Nephron (organoid): Measurements from ENCODE around the gene CYTH4.

ENCODE experiments used
- H3K27ac Mint-ChIP-seq, 3 experiments: 2 replicates each; pipeline ENCODE4 v1.8.0; 2020; ENCODE audit warnings: mixed read lengths in 3 of 3, mild to moderate bottlenecking in 2 of 3, moderate library complexity in 1 of 3
- H3K27me3 Mint-ChIP-seq: 2 replicates; pipeline ENCODE4 v1.8.0; 2021; ENCODE audit warnings: low read depth, mild to moderate bottlenecking, moderate library complexity, mixed read lengths
- H3K36me3 Mint-ChIP-seq: 2 replicates; pipeline ENCODE4 v1.8.0; 2020; ENCODE audit warnings: low read depth, mixed read lengths
- H3K4me1 Mint-ChIP-seq: 2 replicates; pipeline ENCODE4 v1.8.0; 2020; ENCODE audit warnings: mixed read lengths
- H3K4me3 Mint-ChIP-seq, 3 experiments: 2 replicates each; pipeline ENCODE4 v1.8.0; 2020; ENCODE audit warnings: mild to moderate bottlenecking in 3 of 3, mixed read lengths in 3 of 3, moderate library complexity in 2 of 3
- H3K9me3 Mint-ChIP-seq: 2 replicates; pipeline ENCODE4 v1.8.0; 2020; ENCODE audit warnings: mixed read lengths
- CTCF ChIP-seq, 3 experiments: fragments of 200-600 bp; sonication (generic); IDR thresholded peaks; one replicate each; pipeline ENCODE4 v1.5.0; 2021; ENCODE audit warnings: antibody characterized with exemption in 3 of 3; ENCODE audit not compliant: unreplicated experiment in 3 of 3

The CYTH4 gene

GRCh38 chr22:37316405-37316804, 34.1 kb downstream of the CYTH4 start:
- Mint-ChIP-seq H3K4me3 (no peak overlapping the region), H3K36me3 (no peaks in the 10 kb centered on the region), H3K9me3 (no peaks in the 10 kb centered on the region), H3K4me1 (peaks cover 27% of the 10 kb centered on the region), H3K27me3 (peaks cover 44% of the 10 kb centered on the region), H3K27ac (no peak overlapping the region)
- TF ChIP-seq CTCF (IDR thresholded peaks at IDR 0.05; ENCODE audit: unreplicated experiment in 3 of 3): no peak

- no peak overlapping the region for H3K4me3 Mint-ChIP-seq
- H3K9me3 Mint-ChIP-seq: no peaks in the 10 kb centered on the region
- peak; percentile 81 to 92 (median 87) for TF ChIP-seq CTCF (IDR thresholded peaks at IDR 0.05; ENCODE audit: unreplicated experiment in 3 of 3)
- peaks cover 49% of the 10 kb centered on the region for H3K27me3 Mint-ChIP-seq
- no peaks in the 10 kb centered on the region for H3K36me3 Mint-ChIP-seq
- H3K27ac Mint-ChIP-seq: no peak overlapping the region
- peaks cover 27% of the 10 kb centered on the region for H3K4me1 Mint-ChIP-seq
Observed at GRCh38 chr22:37316875-37317371, 34.6 kb downstream of the CYTH4 start.

GRCh38 chr22:37317698-37318210, 35.4 kb downstream of the CYTH4 start:
- TF ChIP-seq CTCF (IDR thresholded peaks at IDR 0.05; ENCODE audit: unreplicated experiment in 3 of 3): no peak
- Mint-ChIP-seq H3K4me3 (no peak overlapping the region), H3K9me3 (no peaks in the 10 kb centered on the region), H3K27ac (no peak overlapping the region), H3K27me3 (peaks cover 58% of the 10 kb centered on the region), H3K4me1 (peaks cover 27% of the 10 kb centered on the region), H3K36me3 (no peaks in the 10 kb centered on the region)

- Mint-ChIP-seq H3K27me3 (peaks cover 61% of the 10 kb centered on the region), H3K36me3 (no peaks in the 10 kb centered on the region), H3K27ac (peak overlapping the region in 2 of 3 experiments; percentile 7 to 30), H3K9me3 (no peaks in the 10 kb centered on the region), H3K4me3 (no peak overlapping the region), H3K4me1 (peaks cover 27% of the 10 kb centered on the region)
- TF ChIP-seq CTCF (IDR thresholded peaks at IDR 0.05; ENCODE audit: unreplicated experiment in 3 of 3): no peak
Observed at GRCh38 chr22:37318364-37319109, 36.2 kb downstream of the CYTH4 start.

- Mint-ChIP-seq H3K9me3 (no peaks in the 10 kb centered on the region), H3K27ac (no peak overlapping the region), H3K4me3 (no peak overlapping the region), H3K4me1 (peaks cover 20% of the 10 kb centered on the region), H3K36me3 (no peaks in the 10 kb centered on the region), H3K27me3 (peaks cover 63% of the 10 kb centered on the region)
- no peak for TF ChIP-seq CTCF (IDR thresholded peaks at IDR 0.05; ENCODE audit: unreplicated experiment in 3 of 3)
Observed at GRCh38 chr22:37319469-37319868, 37.2 kb downstream of the CYTH4 start.
